ENCODE results near the gene RPS27.
"Not testable (repeated sequence)": the region's sequence is repeated elsewhere in the genome, so short reads cannot be mapped to it uniquely, and the experiment has no call there.

The RPS27 gene

DNA sequence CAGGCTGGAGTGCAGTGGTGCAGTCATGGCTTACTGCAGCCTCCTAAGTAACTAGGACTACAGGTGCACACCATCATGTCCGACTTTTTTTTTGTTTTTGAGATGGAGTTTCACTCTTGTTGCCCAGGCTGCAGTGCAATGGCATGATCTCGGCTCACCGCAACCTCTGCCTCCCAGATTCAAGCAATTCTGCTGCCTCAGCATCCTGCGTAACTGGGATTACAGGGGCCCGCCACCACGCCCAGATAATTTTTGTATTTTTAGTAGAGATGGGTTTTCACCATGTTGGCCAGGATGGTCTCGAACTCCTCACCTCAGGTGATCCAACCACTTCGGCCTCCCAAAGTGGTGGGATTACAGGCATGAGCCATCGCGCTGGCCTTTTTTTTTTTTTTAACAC is 6.3 kb downstream of the RPS27 start:
- not testable (repeated sequence) for H3K9ac ChIP-seq (ENCODE audit: low read length); DNase-seq; H3K18ac ChIP-seq (ENCODE audit: low read length); H2BK120ac ChIP-seq (ENCODE audit: insufficient read depth, low read length, poor library complexity); H2AFZ ChIP-seq (ENCODE audit: insufficient read depth, low read length, poor library complexity); H2BK12ac ChIP-seq (ENCODE audit: low read length); H3K27ac ChIP-seq (ENCODE audit: low read depth, low read length); H3K4me2 ChIP-seq (ENCODE audit: low read length); H3K4ac ChIP-seq (ENCODE audit: low read depth, low read length); H3K79me2 ChIP-seq (ENCODE audit: control insufficient read depth, insufficient read depth, low read length, poor library complexity); H3K79me1 ChIP-seq (ENCODE audit: low read length); H4K91ac ChIP-seq (ENCODE audit: low read depth, low read length); H4K12ac ChIP-seq (ENCODE audit: low read depth, low read length); H3K4me3 ChIP-seq (ENCODE audit: low read depth, low read length); H3K14ac ChIP-seq (ENCODE audit: low read length); H3K23ac ChIP-seq (ENCODE audit: low read length); H3K27me3 ChIP-seq (ENCODE audit: insufficient read depth, low read length); H4K8ac ChIP-seq (ENCODE audit: low read depth, low read length); H3K4me1 ChIP-seq (ENCODE audit: control insufficient read depth in 1 of 2, insufficient read depth in 2 of 2, low read length in 2 of 2); H2AK5ac ChIP-seq (ENCODE audit: low read length); H2BK5ac ChIP-seq (ENCODE audit: low read depth, low read length, poor library complexity); H3K9me3 ChIP-seq (ENCODE audit: insufficient read depth, low read depth, low read length)
- H3K36me3 ChIP-seq (ENCODE audit: control insufficient read depth in 1 of 2, insufficient read depth in 2 of 2, low read length in 2 of 2), result peaks cover 15 to 18% of the 10 kb centered on the region in 2 experiments
- WGBS (ENCODE audit: extremely low coverage, insufficient coverage, insufficient read length), result no CpG with 5 or more reads among the region's 10 CpGs

DNA sequence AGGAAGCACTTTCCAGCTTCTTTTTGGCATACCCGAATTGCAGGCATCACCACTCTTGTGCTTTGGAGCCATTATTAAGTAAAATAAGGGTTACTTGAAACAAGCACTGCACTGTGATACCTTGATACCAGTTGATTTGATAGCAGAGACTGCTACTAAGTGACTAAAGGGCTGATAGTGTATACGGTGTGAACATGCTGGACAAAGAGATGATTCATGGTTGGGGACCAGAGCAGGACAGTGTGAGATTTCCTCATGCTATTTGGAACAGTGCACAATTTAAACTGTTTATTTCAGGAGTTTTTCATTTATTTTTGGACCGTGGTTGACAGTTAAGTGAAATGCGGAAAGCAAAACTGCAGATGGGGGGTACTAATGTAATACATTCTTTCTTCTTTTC is 9.9 kb downstream of the RPS27 start:
- no peak overlapping the region for H3K9ac ChIP-seq (ENCODE audit: low read length)
- no peak overlapping the region for H4K12ac ChIP-seq (ENCODE audit: low read depth, low read length)
- H3K4me2 ChIP-seq (ENCODE audit: low read length), result no peak overlapping the region
- no peak overlapping the region for H2BK120ac ChIP-seq (ENCODE audit: insufficient read depth, low read length, poor library complexity)
- no peak overlapping the region for H4K91ac ChIP-seq (ENCODE audit: low read depth, low read length)
- no peak overlapping the region for H2BK5ac ChIP-seq (ENCODE audit: low read depth, low read length, poor library complexity)
- WGBS (ENCODE audit: extremely low coverage, insufficient coverage, insufficient read length), result no CpG with 5 or more reads among the region's 4 CpGs
- no peak for DNase-seq
- H4K8ac ChIP-seq (ENCODE audit: low read depth, low read length), result no peak overlapping the region
- H2BK12ac ChIP-seq (ENCODE audit: low read length), result no peak overlapping the region
- no peak overlapping the region for H3K4ac ChIP-seq (ENCODE audit: low read depth, low read length)
- peaks cover 0 to 2% of the 10 kb centered on the region in 2 experiments for H3K4me1 ChIP-seq (ENCODE audit: control insufficient read depth in 1 of 2, insufficient read depth in 2 of 2, low read length in 2 of 2)
- no peaks in the 10 kb centered on the region for H3K9me3 ChIP-seq (ENCODE audit: insufficient read depth, low read depth, low read length)
- no peak overlapping the region for H3K14ac ChIP-seq (ENCODE audit: low read length)
- H3K27me3 ChIP-seq (ENCODE audit: insufficient read depth, low read length), result no peaks in the 10 kb centered on the region
- H3K4me3 ChIP-seq (ENCODE audit: low read depth, low read length), result no peak overlapping the region
- no peak overlapping the region for H2AK5ac ChIP-seq (ENCODE audit: low read length)
- H3K36me3 ChIP-seq (ENCODE audit: control insufficient read depth in 1 of 2, insufficient read depth in 2 of 2, low read length in 2 of 2), result peaks cover 0 to 2% of the 10 kb centered on the region in 2 experiments
- H3K18ac ChIP-seq (ENCODE audit: low read length), result no peak overlapping the region
- H3K27ac ChIP-seq (ENCODE audit: low read depth, low read length), result no peak overlapping the region
- no peaks in the 10 kb centered on the region for H3K79me1 ChIP-seq (ENCODE audit: low read length)
- H3K23ac ChIP-seq (ENCODE audit: low read length), result no peak overlapping the region
- no peak overlapping the region for H2AFZ ChIP-seq (ENCODE audit: insufficient read depth, low read length, poor library complexity)
- H3K79me2 ChIP-seq (ENCODE audit: control insufficient read depth, insufficient read depth, low read length, poor library complexity), result no peaks in the 10 kb centered on the region

DNA sequence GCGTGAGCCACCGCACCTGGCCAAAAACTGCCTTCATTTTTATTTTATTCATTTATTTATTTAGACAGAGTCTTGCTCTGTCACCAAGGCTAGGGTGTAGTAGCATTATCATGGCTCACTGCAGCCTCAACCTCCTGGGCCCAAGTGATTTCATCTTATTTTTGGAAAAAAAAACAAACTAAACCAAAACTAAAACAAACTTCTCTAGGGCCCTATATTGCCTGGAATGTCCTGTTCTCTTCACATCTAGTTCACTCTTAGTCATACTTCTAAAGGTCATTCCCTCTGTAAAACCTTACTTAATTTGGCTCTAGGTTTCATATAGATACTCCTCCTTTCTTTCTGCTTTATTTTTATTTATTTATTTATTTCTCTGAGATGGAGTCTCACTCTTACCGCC is 15.6 kb downstream of the RPS27 start:
- Histone ChIP-seq H4K8ac (ENCODE audit: low read depth, low read length) (no peak overlapping the region), H3K4ac (ENCODE audit: low read depth, low read length) (no peak overlapping the region), H2BK12ac (ENCODE audit: low read length) (no peak overlapping the region), H4K91ac (ENCODE audit: low read depth, low read length) (no peak overlapping the region), H3K4me3 (ENCODE audit: low read depth, low read length) (no peak overlapping the region), H3K4me2 (ENCODE audit: low read length) (no peak overlapping the region), H3K23ac (ENCODE audit: low read length) (no peak overlapping the region), H3K79me2 (ENCODE audit: control insufficient read depth, insufficient read depth, low read length, poor library complexity) (no peaks in the 10 kb centered on the region), H3K4me1 (ENCODE audit: control insufficient read depth in 1 of 2, insufficient read depth in 2 of 2, low read length in 2 of 2) (peaks cover 0 to 2% of the 10 kb centered on the region in 2 experiments), H3K27me3 (ENCODE audit: insufficient read depth, low read length) (no peaks in the 10 kb centered on the region), H3K79me1 (ENCODE audit: low read length) (no peaks in the 10 kb centered on the region), H3K36me3 (ENCODE audit: control insufficient read depth in 1 of 2, insufficient read depth in 2 of 2, low read length in 2 of 2) (no peaks in the 10 kb centered on the region), H2AK5ac (ENCODE audit: low read length) (no peak overlapping the region), H3K27ac (ENCODE audit: low read depth, low read length) (no peak overlapping the region), H3K9ac (ENCODE audit: low read length) (no peak overlapping the region), H4K12ac (ENCODE audit: low read depth, low read length) (no peak overlapping the region), H3K18ac (ENCODE audit: low read length) (no peak overlapping the region), H2BK5ac (ENCODE audit: low read depth, low read length, poor library complexity) (no peak overlapping the region), H2BK120ac (ENCODE audit: insufficient read depth, low read length, poor library complexity) (no peak overlapping the region), H3K14ac (ENCODE audit: low read length) (no peak overlapping the region), H2AFZ (ENCODE audit: insufficient read depth, low read length, poor library complexity) (no peak overlapping the region), H3K9me3 (ENCODE audit: insufficient read depth, low read depth, low read length) (no peaks in the 10 kb centered on the region)
- no CpG with 5 or more reads among the region's 3 CpGs for WGBS (ENCODE audit: extremely low coverage, insufficient coverage, insufficient read length)
- DNase-seq, result no peak

DNA sequence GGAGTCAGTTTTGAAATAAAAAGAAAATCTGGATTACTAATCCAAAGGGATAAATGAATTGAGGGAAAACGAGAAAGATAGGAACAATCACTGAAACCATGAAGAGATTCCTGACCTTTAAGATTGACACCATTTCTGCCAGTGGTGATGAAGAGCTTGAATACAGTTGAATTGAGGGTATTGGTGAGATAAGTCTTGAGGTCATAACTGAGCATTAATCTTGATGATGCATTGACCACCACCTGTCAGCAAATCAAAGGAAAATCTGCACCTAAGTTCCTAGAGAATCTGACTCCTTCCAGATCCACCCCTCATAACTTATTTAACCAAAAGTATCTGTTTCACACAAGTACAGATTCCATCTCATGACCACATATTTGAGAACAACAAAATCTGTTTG is 21.6 kb downstream of the RPS27 start:
- Histone ChIP-seq H3K79me1 (ENCODE audit: low read length) (no peaks in the 10 kb centered on the region), H3K27me3 (ENCODE audit: insufficient read depth, low read length) (no peaks in the 10 kb centered on the region), H3K79me2 (ENCODE audit: control insufficient read depth, insufficient read depth, low read length, poor library complexity) (no peaks in the 10 kb centered on the region), H3K4me1 (ENCODE audit: control insufficient read depth in 1 of 2, insufficient read depth in 2 of 2, low read length in 2 of 2) (no peaks in the 10 kb centered on the region), H3K9me3 (ENCODE audit: insufficient read depth, low read depth, low read length) (no peaks in the 10 kb centered on the region), H2BK12ac (ENCODE audit: low read length) (no peak overlapping the region), H3K27ac (ENCODE audit: low read depth, low read length) (no peak overlapping the region), H3K18ac (ENCODE audit: low read length) (no peak overlapping the region), H2AK5ac (ENCODE audit: low read length) (no peak overlapping the region), H3K36me3 (ENCODE audit: control insufficient read depth in 1 of 2, insufficient read depth in 2 of 2, low read length in 2 of 2) (no peaks in the 10 kb centered on the region), H2BK120ac (ENCODE audit: insufficient read depth, low read length, poor library complexity) (no peak overlapping the region), H4K91ac (ENCODE audit: low read depth, low read length) (no peak overlapping the region), H3K9ac (ENCODE audit: low read length) (no peak overlapping the region), H3K23ac (ENCODE audit: low read length) (no peak overlapping the region), H2BK5ac (ENCODE audit: low read depth, low read length, poor library complexity) (no peak overlapping the region), H3K4ac (ENCODE audit: low read depth, low read length) (no peak overlapping the region), H2AFZ (ENCODE audit: insufficient read depth, low read length, poor library complexity) (no peak overlapping the region), H4K12ac (ENCODE audit: low read depth, low read length) (no peak overlapping the region), H3K4me3 (ENCODE audit: low read depth, low read length) (no peak overlapping the region), H3K14ac (ENCODE audit: low read length) (no peak overlapping the region), H4K8ac (ENCODE audit: low read depth, low read length) (no peak overlapping the region), H3K4me2 (ENCODE audit: low read length) (no peak overlapping the region)
- no CpG with 5 or more reads among the region's 1 CpG for WGBS (ENCODE audit: extremely low coverage, insufficient coverage, insufficient read length)
- DNase-seq, result no peak
